Measurements from ENCODE around the gene ADARB2. TPM values are rescaled to one million over a fixed set of nuclear protein-coding genes. Genes with fewer than 3 reads are reported as not detected.

The ADARB2 gene
- total RNA-seq, 1 donor from 2014 or later: 1.2 TPM

DNA sequence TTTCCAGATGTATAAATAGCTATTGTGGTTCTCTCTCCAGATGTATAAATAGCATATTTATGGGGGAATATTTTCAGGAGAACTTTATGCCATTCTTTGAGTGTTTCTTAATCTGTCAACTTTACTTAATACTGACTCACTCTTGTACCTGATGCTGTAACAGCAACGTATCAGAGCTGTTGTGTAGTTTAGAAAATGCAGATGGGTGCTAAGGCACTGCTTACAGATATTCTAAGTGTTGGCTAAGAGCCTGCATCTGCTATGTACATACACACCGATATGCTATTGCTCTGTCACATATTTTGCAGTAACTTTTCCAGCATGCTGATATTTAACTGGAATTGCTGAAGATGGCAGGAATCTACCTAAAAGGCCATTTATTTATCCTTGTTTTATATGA lies 609.2 kb downstream of the ADARB2 start:
- H3K27ac ChIP-seq: no peak overlapping the region
- H3K4me3 ChIP-seq: no peak overlapping the region
- intact Hi-C loops (cut with DNase I): no loop called here
- no peaks in the 10 kb centered on the region for H3K9me3 ChIP-seq
- ATAC-seq: no peak
- H3K36me3 ChIP-seq: peaks cover 75% of the 10 kb centered on the region
- no peaks in the 10 kb centered on the region for H3K4me1 ChIP-seq
- TF ChIP-seq, protein P1, sequence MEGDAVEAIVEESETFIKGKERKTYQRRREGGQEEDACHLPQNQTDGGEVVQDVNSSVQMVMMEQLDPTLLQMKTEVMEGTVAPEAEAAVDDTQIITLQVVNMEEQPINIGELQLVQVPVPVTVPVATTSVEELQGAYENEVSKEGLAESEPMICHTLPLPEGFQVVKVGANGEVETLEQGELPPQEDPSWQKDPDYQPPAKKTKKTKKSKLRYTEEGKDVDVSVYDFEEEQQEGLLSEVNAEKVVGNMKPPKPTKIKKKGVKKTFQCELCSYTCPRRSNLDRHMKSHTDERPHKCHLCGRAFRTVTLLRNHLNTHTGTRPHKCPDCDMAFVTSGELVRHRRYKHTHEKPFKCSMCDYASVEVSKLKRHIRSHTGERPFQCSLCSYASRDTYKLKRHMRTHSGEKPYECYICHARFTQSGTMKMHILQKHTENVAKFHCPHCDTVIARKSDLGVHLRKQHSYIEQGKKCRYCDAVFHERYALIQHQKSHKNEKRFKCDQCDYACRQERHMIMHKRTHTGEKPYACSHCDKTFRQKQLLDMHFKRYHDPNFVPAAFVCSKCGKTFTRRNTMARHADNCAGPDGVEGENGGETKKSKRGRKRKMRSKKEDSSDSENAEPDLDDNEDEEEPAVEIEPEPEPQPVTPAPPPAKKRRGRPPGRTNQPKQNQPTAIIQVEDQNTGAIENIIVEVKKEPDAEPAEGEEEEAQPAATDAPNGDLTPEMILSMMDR (IDR thresholded peaks at IDR 0.05): no peak
- H3K27me3 ChIP-seq: no peaks in the 10 kb centered on the region
- DNase-seq: no peak

DNA sequence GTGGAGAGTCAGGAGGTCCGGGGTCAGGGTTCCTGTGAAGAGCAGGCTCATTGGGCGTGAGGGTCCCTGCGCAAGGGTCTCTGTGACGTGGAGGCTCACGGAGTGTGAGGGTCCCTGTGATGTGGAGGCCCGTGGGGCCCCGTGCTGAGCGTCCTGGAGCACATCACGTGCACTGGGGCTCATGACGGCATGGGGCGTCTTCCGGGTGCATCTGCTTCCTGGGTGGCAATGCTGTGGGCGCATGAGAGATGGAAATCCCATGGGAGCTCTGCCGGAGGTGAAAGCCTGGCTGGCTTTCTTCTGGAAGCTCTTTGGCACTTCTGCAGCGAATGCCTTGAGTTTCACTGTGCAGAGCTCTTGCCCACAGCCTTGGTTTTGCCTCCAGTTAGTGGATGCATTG lies 609.7 kb downstream of the ADARB2 start:
- H3K27ac ChIP-seq: no peak overlapping the region
- ATAC-seq (no peak), DNase-seq (no peak)
- peaks cover 77% of the 10 kb centered on the region for H3K36me3 ChIP-seq
- TF ChIP-seq, protein P1 (IDR thresholded peaks at IDR 0.05): no peak
- H3K9me3 ChIP-seq: no peaks in the 10 kb centered on the region
- H3K4me1 ChIP-seq: no peaks in the 10 kb centered on the region
- no peaks in the 10 kb centered on the region for H3K27me3 ChIP-seq
- no peak overlapping the region for H3K4me3 ChIP-seq
- intact Hi-C loops (cut with DNase I): no loop called here
